Peyer's patch (tissue), 4 donors: ENCODE results near the gene ZNF205.

Experiments
- CTCF ChIP-seq, 6 experiments: fragments of 450-650 bp in 4 of 6; fragments of 200-600 bp in 2 of 6; sonication (generic) in 1 of 6; IDR thresholded peaks; one replicate each; pipeline ENCODE4 v1.5.1; 2017 to 2019; ENCODE audit warnings: antibody characterized with exemption in 6 of 6, mild to moderate bottlenecking in 3 of 6, moderate library complexity in 1 of 6
- POLR2A ChIP-seq, 2 donors: fragments of 450-650 bp; IDR thresholded peaks; one replicate each; pipeline ENCODE4 v1.5.1; 2017; ENCODE audit warnings: antibody characterized with exemption in 2 of 2, mild to moderate bottlenecking in 2 of 2, moderate library complexity in 2 of 2

GRCh38 chr16:3071655-3072054 lies 40.7 kb upstream of the ZNF205 start:
- TF ChIP-seq CTCF (IDR thresholded peaks at IDR 0.05) (no peak), POLR2A (IDR thresholded peaks at IDR 0.05) (no peak)
